Measurements from ENCODE around the gene SERPINB5.

Gene SERPINB5

GRCh38 chr18:63470751-63471150 is 6.0 kb upstream of the SERPINB5 start:
- DNase-seq: no peak

GRCh38 chr18:63472380-63472779 is 4.4 kb upstream of the SERPINB5 start:
- no peak for DNase-seq

GRCh38 chr18:63477200-63477599 is 442 bp downstream of the SERPINB5 start:
- no peak for DNase-seq

- no peak for DNase-seq
Observed at GRCh38 chr18:63477968-63478367, 1.2 kb downstream of the SERPINB5 start.

- DNase-seq: no peak
Observed at GRCh38 chr18:63479826-63480225, 3.1 kb downstream of the SERPINB5 start.

- DNase-seq: no peak
Observed at GRCh38 chr18:63480476-63480875, 3.7 kb downstream of the SERPINB5 start.

GRCh38 chr18:63480915-63481314 is 4.2 kb downstream of the SERPINB5 start:
- no peak for DNase-seq

- DNase-seq: no peak
Observed at GRCh38 chr18:63487676-63488075, 10.9 kb downstream of the SERPINB5 start.

- DNase-seq: no peak
Observed at GRCh38 chr18:63488160-63488559, 11.4 kb downstream of the SERPINB5 start.

- DNase-seq: no peak
Observed at GRCh38 chr18:63492851-63493250, 16.1 kb downstream of the SERPINB5 start.

- DNase-seq: no peak
Observed at GRCh38 chr18:63495675-63496074, 18.9 kb downstream of the SERPINB5 start.

GRCh38 chr18:63505566-63506335 is 29.0 kb downstream of the SERPINB5 start:
- DNase-seq: no peak

GRCh38 chr18:63506336-63506646 is 29.5 kb downstream of the SERPINB5 start:
- DNase-seq: no peak

GRCh38 chr18:63508596-63508995 is 31.8 kb downstream of the SERPINB5 start:
- DNase-seq: no peak

GRCh38 chr18:63511285-63511684 is 34.5 kb downstream of the SERPINB5 start:
- DNase-seq: peak in 1 of 14 donors; percentile 1

GRCh38 chr18:63514326-63514725 is 37.6 kb downstream of the SERPINB5 start:
- no peak for DNase-seq

GRCh38 chr18:63514888-63515678 is 38.3 kb downstream of the SERPINB5 start:
- no peak for DNase-seq

GRCh38 chr18:63515801-63516200 is 39.0 kb downstream of the SERPINB5 start:
- no peak for DNase-seq

- DNase-seq: peak in 8 of 14 donors; percentile 5 to 55 (median 22)
Observed at GRCh38 chr18:63518178-63519012, 41.6 kb downstream of the SERPINB5 start.

GRCh38 chr18:63520053-63520685 is 43.4 kb downstream of the SERPINB5 start:
- DNase-seq: no peak

GRCh38 chr18:63523660-63524059 is 46.9 kb downstream of the SERPINB5 start:
- no peak for DNase-seq

GRCh38 chr18:63527251-63527650 is 50.5 kb downstream of the SERPINB5 start:
- no peak for DNase-seq
